NCI-H748 (cell line): ENCODE measurements around the gene DVL1.
"Not testable (repeated sequence)": the region's sequence is repeated elsewhere in the genome, so short reads cannot be mapped to it uniquely, and the experiment has no call there.

ENCODE experiments used
- DNase-seq: peaks from one replicate; lab custom pipeline; 2025; ENCODE audit not compliant: unreplicated experiment; lab: John Stamatoyannopoulos, UW

Gene DVL1

DNA sequence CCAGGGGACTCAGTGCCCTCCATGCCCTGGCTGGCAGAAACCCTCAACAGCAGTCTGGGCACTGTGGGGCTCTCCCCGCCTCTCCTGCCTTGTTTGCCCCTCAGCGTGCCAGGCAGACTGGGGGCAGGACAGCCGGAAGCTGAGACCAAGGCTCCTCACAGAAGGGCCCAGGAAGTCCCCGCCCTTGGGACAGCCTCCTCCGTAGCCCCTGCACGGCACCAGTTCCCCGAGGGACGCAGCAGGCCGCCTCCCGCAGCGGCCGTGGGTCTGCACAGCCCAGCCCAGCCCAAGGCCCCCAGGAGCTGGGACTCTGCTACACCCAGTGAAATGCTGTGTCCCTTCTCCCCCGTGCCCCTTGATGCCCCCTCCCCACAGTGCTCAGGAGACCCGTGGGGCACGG, 21.0 kb downstream of the DVL1 start:
- DNase-seq, result no peak

DNA sequence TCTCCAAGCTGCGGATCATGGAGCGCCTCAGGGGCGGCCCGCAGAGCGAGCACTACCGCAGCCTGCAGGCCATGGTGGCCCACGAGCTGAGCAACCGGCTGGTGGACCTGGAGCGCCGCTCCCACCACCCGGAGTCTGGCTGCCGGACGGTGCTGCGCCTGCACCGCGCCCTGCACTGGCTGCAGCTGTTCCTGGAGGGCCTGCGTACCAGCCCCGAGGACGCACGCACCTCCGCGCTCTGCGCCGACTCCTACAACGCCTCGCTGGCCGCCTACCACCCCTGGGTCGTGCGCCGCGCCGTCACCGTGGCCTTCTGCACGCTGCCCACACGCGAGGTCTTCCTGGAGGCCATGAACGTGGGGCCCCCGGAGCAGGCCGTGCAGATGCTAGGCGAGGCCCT, 21.9 kb downstream of the DVL1 start:
- no peak for DNase-seq

DNA sequence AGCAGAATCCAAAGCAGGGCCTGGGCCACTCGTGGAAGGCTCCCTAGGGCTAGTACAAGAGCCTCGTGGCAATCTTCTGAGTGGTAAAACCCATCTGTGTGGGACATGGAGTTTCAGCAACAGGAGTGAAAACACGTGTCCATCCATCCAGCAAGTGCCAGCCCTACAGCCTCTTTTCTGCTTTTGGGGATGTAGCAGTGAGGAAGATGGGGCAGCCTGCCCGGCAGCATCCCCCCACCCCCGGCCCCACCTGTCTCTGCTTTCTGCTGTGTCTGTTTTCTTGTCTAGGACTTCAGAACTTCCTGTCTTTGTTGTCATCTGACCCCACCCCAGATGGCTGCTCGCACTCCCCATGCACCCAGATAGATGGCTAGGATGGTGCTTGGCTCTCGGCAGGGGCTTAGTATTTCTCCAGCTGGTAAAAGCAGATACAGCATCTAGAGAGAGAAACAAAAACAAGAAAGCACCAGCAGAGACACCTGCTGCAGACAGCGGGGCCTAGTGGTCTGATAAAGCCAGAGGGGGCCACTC, 23.1 kb downstream of the DVL1 start:
- no peak for DNase-seq

DNA sequence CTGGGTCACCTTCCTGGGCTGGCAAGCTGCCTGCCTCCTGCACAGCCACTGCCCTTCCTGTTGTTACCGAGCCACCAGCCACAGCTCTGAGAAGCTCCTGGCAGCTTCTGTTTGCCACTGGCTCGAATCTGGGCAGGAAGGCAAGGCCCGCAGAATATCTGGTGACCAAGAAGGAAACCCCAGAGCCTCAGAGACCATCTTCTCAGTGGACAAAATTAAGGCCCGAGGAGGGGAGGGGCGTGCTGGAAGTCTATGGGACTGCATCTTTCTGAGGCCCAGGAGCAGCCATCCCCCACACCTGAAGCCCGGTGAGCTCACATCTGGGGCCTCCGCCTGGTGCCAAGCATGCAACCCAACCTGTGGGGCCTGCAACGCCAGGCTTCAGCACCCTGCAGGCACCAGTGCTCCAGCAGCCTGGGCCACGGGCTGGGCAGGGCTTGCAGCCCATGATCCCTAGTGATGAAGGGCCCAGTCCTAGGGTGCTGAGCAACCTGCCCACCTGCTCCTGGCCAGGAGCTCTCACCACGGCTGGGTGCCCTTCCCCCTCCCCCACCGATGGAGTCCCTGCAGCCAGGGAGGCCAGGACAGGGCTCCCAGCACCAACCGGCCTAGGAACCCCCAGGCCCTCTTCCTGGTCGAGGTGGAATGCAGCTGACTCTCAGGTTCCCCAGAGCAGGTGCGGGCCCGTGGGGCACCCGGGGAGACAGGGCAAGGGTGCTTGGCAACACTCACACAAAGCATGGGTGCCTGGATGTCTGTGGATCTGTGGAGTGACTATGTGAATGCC, 23.7 kb downstream of the DVL1 start:
- no peak for DNase-seq

DNA sequence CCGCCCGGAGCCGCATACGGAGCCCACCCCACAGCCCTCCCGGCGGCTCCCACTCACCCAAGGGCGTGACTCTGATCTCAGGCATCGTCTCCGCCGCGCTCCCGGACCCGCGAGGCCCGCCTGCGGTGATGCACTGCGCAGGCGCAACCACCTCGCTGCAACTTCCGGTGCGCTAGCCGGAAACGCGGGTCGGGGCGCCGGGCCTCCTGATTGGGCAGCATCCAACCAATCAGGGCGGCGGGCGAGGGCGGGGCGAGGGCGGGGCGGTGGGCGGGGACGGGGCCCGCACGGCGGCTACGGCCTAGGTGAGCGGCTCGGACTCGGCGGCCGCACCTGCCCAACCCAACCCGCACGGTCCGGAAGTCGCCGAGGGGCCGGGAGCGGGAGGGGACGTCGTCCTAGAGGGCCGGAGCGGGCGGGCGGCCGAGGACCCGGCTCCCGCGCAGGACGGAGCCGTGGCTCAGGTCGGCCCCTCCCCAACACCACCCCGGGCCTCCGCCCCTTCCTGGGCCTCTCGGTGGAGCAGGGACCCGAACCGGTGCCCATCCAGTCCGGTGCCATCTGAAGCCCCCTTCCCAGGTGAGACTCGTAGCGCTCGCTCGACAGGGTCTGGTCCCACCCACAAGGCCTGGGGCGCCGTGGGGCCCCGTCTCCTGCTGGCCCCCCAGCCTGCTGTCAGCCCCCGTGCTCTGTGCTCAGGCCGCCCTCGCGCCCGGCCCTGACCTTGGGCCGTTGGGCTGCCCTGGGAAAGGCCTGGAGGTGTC, 24.5 kb downstream of the DVL1 start, which contains the start of the genes CPTP and INTS11:
Gene CPTP, plus strand, starts transcription at position 279 of the 764 bp plus-strand sequence. CDS start 2,109 bp downstream, outside the sequence.
Gene INTS11, minus strand, starts transcription at position 137 of the 764 bp plus-strand sequence. Its CDS starts 52 bp downstream, at position 85.
- DNase-seq, result peak; percentile 87

DNA sequence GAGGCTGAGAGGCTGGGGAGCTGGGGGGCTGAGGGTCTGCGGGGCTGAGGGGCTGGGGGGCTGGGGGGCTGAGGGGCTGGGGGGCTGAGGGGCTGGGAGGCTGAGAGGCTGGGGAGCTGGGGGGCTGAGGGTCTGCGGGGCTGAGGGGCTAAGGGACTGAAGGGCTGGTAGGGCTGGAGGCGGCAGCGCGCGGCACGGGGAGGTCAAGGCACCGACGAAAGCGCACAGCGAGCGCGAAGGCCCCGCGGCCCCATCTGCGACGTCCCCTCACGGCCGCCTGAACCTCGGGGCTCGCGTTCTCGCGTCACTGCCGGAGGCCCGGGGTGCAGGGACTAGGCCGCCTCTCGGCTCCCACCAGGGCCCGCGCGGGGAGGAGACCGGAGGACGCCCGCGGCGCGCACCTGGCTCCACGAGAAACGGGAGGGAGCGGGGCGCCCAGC, 25.1 kb downstream of the DVL1 start:
- no peak for DNase-seq

DNA sequence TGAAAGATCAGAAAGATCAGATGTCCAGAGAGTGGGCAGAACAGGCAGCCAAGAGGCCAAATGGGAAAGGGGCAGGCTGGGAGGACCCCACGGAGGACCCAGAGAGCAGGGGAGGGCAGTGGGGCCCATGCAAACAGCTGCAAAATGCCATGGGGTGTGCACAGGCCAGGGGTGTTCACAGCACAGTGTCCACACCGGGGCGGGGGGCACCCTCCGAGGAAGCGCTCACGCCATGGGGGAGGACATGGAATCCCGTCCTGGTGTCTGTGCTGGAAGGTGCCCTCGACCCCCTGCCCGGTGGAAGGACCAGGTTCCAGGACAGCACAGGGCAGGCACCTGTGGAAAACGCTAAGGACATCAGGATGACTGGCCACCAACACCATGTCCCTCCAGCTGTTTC, 26.3 kb downstream of the DVL1 start:
- DNase-seq, result no peak

DNA sequence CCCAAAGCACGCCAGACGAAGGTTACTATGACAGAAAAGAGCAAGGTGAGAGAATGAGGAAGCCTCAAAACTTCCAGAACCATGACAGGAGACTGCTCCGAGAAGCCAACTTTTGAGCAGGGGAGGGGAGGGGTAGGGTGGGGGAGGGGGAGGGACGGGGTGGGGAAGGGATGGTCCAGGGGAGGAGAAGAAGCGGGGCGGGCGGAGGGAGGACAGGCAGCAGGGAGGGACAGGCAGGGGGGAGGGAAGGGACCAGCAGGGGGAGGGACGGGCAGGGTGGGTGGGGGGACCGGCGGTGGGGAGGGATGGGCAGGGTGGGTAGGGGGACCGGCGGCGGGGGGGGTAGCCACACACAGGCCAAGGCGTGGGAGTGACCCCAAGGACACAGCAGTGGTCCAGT, 26.8 kb downstream of the DVL1 start:
- no peak for DNase-seq

DNA sequence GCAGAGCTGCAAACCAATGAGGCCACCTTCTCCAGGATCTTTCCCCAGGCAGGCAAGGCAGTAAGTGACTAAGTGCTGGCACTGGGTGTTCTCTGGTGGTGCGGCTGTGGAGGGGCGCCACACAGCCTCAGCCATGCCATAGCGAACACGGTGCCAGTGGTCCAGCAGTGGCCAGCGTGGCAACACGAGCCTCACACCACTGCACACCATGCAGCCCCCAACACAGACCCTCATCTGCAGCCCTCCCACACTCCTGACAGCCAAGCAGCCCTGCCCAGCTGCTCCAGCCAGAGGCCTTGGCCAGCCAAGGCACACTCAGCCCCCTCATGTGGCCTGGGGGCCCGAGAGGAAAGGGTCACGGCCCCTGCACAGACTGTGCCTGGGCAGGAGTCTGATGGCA, 27.7 kb downstream of the DVL1 start:
- DNase-seq, result no peak

DNA sequence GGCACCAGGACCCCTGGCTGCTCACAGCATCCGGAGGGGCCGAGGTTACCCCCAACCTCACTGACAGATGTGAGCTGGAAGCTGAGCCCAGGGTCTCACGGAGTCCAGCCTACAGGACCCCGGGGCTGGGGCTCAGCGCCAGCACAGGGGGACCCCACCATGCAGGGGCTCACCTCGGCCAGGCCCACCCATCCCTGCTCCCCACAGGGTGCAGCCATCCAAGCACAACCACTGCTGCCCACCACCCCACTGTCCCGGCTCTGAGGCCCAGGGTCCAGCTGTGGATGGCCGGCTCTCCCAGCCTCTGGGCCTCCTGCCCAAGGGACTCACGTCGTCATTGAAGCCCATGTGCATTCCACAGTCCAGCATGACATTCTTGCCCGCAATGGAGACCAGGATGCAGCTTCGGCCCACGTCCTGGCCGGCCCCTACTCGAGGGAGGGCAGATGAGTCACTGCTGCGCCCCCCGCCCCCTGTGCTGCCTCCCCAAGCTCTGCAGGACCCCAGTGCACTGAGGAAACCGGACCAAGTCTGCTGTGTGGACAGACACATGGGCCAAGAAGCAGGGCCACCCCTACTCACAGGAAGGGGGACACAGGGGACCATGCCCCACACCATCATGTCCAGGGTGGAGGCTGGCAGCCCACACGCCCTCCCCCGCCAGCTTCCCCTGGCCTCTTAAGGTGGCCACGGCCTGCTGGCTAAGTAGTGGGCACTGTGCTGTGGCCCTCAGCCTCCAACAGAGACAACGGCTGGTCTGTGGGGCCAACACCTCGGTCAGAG, 28.4 kb downstream of the DVL1 start:
- DNase-seq, result no peak

DNA sequence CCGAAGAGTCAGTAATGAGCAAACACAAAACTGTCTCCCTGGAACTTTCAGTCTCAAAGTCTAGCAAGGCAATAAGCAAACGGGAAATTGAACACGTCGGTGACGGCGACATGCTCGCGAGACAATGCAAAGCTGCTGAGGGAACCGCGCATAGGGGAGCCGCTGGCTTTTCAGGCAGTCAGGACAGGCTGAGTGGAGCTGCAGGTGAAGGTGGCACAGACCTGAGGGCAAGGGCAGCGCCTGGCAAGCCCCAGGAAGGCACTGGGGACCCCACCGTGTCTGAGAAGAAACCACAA, 29.6 kb downstream of the DVL1 start:
- no peak for DNase-seq

DNA sequence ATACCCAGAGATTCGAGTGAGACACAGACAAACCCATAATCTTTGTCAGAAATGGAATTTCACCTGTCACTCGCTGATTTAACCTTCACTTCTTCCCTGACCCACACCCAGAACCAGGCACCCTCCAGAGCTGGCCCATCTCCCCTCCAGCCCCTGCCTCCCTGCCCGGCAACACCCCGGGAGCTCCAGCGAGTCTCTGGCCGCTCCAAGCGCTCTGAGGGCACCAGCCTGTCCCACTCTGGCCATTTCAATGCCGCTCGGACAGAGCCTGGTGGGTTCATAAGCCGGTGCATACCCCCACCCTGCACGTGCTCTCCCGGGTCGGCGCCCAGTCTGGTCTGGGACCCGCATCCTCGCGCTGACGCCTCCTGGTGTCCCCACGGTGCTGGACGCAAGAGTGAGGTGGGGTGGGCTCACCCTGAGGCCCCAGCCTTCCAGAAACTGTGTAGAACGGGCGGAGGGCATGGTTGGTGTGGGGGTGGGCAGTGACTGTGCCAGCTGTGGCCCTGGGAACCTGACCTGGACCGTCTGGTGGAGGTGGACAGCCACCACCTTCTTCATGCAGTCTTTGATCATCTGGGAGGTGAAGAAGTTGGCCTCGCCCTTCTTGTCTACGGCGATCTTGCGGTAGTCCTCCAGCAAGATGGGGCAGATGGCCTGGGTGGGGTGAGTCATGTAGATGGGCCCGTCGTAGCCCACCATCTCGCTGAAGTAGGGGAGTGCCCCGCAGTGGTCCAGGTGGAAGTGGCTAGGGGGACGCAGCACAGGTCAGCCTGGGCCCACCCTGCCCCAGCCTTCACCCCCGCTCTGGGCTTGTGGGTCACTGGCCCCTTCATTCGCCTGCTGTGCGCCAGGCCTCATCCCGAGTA, 30.2 kb downstream of the DVL1 start:
- no peak for DNase-seq

DNA sequence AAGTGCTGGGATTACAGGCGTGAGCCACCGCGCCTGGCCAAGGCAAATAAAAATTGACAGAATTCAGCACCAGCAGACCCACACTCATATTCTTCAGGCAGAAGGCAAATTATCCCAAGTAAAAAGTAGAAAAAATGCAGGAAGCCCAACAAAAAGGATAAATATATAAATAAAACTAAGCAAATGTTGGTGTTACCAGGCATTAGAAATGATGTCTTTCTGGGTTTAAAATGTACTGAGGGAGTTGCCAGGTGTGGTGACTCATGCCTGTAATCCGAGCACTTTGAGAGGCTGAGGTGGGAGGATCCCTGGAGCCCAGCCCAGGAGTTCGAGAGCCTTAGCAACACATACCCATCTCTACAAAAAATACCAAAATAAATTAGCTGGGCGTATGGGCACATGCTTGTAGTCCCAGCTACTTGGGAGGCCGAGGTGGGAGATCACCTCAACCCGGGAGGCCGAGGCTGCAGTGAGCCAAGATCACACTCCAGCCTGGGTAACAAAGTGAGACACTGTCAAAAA, 31.0 kb downstream of the DVL1 start:
- peak; percentile 18 for DNase-seq

DNA sequence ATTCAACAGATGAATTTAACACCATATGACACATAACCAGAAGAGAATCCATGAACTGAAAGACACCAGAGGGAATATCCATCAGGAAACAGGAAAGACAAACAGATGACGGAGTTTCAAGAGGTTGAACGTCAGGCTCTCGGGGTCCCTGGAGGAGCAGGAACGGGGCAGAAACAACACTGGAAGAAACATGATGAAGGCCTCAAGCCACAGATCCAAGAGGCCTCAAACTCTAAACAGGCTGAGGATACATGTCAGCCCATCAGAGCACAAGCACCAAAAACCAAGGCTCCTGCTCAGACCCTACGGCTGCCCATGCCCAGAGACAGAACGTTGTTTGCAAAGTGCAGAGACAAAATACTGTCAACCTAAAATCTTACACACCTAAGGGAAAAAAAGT, 31.8 kb downstream of the DVL1 start:
- DNase-seq, result no peak

DNA sequence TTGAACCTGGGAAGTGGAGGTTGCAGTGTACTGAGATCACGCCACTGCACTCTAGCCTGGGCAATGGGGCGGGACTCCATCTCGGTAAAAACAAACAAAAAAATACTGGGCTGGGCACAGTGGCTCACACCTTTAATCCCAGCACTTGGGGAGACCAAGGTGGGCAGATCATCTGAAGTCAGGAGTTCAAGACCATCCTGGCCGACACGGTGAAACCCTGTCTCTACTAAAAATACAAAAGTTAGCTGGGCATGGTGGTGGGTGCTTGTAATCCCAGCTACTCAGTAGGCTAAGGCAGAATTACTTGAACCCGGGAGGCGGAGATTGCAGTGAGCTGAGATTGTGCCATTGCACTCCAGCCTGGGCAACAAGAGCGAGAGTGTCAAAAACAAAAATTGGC, 33.0 kb downstream of the DVL1 start:
- DNase-seq, result not testable (repeated sequence)

DNA sequence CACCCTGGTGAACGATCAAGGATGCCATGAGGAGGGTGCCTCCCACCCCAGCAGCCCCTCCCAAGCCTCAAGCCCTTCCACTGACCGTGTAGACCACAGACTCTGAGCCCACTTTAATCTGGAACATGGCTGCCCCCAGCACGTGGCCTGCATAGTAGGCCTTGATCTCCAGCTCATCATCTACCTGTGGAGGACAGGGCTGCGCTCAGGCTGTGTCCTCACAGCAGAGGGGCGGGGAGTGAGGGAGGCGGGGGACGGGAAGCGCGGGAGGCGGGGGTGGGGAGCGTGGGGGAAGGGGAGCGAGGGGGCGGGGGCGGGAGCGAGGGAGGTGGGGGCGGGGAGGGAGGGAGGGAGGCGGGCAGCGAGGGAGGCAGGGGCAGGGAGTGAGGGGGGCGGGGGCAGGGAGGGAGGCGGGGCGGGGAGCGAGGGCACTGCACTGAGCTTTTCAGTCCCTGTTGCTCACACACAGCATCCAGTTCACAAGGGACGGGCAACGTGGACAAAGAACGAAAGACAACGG, 33.7 kb downstream of the DVL1 start:
- DNase-seq, result no peak

DNA sequence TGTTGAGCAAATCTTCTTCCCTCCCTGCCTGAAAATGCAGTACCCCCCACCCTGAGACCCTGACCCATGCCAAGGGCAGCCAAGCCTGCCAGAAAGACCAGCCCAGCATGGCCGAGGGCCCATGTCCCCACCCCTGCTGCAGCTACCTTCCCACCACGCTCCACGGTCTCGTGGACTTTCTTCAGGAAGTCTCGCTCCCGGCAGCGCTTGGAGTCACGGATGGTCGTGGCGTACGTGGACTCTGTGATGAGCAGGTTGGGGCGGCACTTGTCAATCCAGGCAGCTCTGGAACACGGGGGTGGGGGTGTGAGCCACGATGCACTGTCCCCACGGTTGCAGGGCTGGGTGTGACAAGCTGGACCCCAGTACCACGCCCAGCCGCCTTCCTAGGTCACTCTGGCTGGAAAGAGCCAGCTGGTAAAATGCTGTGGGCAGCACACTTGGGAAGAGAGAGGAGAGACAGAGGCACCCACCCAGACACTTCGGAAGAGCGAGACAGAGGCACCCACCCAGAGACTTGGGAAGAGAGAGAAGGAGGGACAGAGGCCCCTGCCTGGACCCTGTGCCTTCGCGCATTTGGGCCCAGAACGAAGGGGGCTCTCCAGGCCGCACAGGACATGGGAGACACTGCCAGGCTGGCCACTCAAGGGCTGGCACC, 34.4 kb downstream of the DVL1 start:
- DNase-seq, result no peak

DNA sequence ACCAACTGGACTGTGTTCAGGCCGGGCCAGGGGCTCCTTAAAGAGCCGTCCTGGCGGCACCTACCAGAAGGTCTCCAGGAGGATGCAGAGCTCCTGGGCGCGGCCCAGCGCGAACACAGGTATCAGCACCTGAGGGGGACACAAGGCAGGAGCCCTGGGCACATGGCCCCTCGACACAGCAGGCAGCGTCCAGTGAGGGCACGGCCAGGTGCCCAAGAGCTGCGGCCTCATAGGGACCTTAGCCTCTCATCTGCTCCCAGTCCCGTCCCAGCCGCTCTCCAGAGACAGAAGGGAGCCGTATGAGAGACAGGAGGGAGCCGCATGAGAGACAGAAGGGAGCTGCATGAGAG, 35.0 kb downstream of the DVL1 start:
- no peak for DNase-seq

DNA sequence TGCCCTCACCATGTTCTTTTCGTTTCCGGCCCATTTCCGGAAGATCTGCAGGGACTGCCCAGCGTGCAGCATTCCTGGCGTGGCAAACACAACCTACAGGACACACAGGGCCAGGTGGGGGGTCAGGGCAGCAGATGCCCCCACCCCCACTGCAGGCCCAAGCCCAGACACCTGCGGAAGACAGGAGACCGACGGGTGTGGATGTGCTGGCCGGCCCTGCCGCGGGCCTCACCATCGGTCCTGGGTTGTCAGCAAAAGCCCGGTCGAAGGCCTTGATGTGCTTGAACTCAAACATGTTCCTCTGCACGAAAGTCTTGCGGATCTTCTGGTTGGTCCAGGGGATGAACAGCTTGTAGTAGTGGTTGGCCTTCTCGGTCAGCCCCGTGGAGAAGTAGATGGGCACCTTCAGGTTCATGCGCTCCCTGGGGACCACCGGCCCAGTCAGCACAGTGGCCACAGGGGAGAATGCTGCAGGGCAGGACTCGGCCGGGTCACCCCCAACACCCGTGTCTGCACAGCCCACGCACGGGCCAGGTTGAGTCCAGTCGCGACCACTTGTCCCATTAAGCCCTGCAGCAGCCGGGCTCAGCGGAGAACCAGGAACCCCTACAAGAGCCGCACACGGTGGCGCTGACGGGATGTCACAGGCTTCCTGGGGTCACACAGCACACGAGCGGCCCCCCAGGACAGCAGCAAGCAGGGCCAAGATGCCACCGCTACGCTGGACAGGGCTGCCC, 35.5 kb downstream of the DVL1 start:
- DNase-seq, result no peak
